H1 (cell line): ENCODE measurements around the gene TRNAU1AP. TPM values are rescaled to one million over a fixed set of nuclear protein-coding genes. Genes with fewer than 3 reads are reported as not detected.

Source experiments
- CTCF ChIA-PET: fragments of 300-600 bp; sonication (Branson Sonifier 250); formaldehyde crosslinking; loops from one replicate; lab custom pipeline; 2021; ENCODE audit not compliant: partially characterized antibody; lab: Charles Lee
- POLR2A ChIA-PET: fragments of 300-600 bp; sonication (Branson Sonifier 250); formaldehyde crosslinking; loops from one replicate; lab custom pipeline; 2021; ENCODE audit warnings: inconsistent platforms; ENCODE audit not compliant: partially characterized antibody; lab: Charles Lee
- DNase-seq, 2 experiments: peaks; one replicate each; pipeline versions ENCODE4 v3.0.0 to v3.0.0-alpha.2; 2010 to 2022; ENCODE audit warnings: low spot score in 2 of 2, low read depth in 1 of 2, mixed read lengths in 1 of 2
- FAIRE-seq: peaks from 2 replicates; lab custom pipeline; 2011; peaks lifted over from hg19 to GRCh38; lab: Jason Lieb, UNC
- H2AFZ ChIP-seq: 2 replicates; pipeline ENCODE4 v1.8.1; 2012; ENCODE audit warnings: low read length, inconsistent platforms
- H2AK5ac ChIP-seq: 2 replicates; pipeline ENCODE4 v1.6.1; 2013; ENCODE audit warnings: low read depth, low read length
- H2BK120ac ChIP-seq: replicated peaks from 2 replicates; pipeline ENCODE3; 2013; ENCODE audit warnings: low read depth, low read length, inconsistent platforms
- H2BK12ac ChIP-seq: 2 replicates; pipeline ENCODE4 v1.6.1; 2013; ENCODE audit warnings: low read depth, low read length
- H2BK15ac ChIP-seq: 2 replicates; pipeline ENCODE4 v1.6.1; 2013; ENCODE audit warnings: low read length
- H2BK20ac ChIP-seq: 2 replicates; pipeline ENCODE4 v1.6.1; 2013; ENCODE audit warnings: low read length
- H2BK5ac ChIP-seq: 2 replicates; pipeline ENCODE4 v1.6.1; 2013; ENCODE audit warnings: low read depth, low read length
- H3K14ac ChIP-seq: 2 replicates; pipeline ENCODE4 v1.6.1; 2013; ENCODE audit warnings: inconsistent platforms; ENCODE audit not compliant: insufficient read length
- H3K18ac ChIP-seq: 2 replicates; pipeline ENCODE4 v1.6.1; 2013; ENCODE audit warnings: low read length; ENCODE audit errors: extremely low read depth
- H3K23ac ChIP-seq: 2 replicates; pipeline ENCODE4 v1.6.1; 2013; ENCODE audit warnings: inconsistent platforms; ENCODE audit not compliant: insufficient read length
- H3K23me2 ChIP-seq: 2 replicates; pipeline ENCODE4 v1.6.1; 2013; ENCODE audit warnings: low read depth, low read length
- H3K27ac ChIP-seq: 2 replicates; pipeline ENCODE4 v1.6.1; 2011; ENCODE audit warnings: low read depth, low read length, inconsistent platforms
- H3K27me3 ChIP-seq, 4 experiments: replicated peaks in 1 of 4; 1 replicate in 1 of 4; 2 replicates in 3 of 4; pipeline versions ENCODE4 v1.6.1 to v1.8.1; 2011 to 2013; ENCODE audit warnings: low read length in 3 of 4, mild to moderate bottlenecking in 3 of 4, inconsistent platforms in 2 of 4, mixed read lengths in 2 of 4, moderate library complexity in 1 of 4; ENCODE audit not compliant: control insufficient read depth in 3 of 4, insufficient read depth in 3 of 4; ENCODE audit errors: extremely low read depth in 1 of 4
- H3K36me3 ChIP-seq, 4 experiments: 2 replicates each; pipeline versions ENCODE4 v1.6.1 to v1.8.1; 2011 to 2013; ENCODE audit warnings: mild to moderate bottlenecking in 4 of 4, low read length in 3 of 4, moderate library complexity in 2 of 4, control low read depth in 1 of 4, inconsistent platforms in 1 of 4; ENCODE audit not compliant: insufficient read depth in 4 of 4, control insufficient read depth in 2 of 4
- H3K4ac ChIP-seq: replicated peaks from 2 replicates; pipeline ENCODE3; 2013; ENCODE audit warnings: low read length, low read depth, mixed read lengths, inconsistent platforms; ENCODE audit not compliant: insufficient read length
- H3K4me1 ChIP-seq, 4 experiments: replicated peaks in 1 of 4; 1 replicate in 1 of 4; 2 replicates in 3 of 4; pipeline versions ENCODE4 v1.6.1 to v1.8.1; 2011 to 2013; ENCODE audit warnings: low read length in 3 of 4, inconsistent platforms in 2 of 4, mixed read lengths in 1 of 4; ENCODE audit not compliant: insufficient read depth in 4 of 4, control insufficient read depth in 3 of 4
- H3K4me2 ChIP-seq, 2 experiments: 2 replicates each; pipeline versions ENCODE4 v1.6.1 to v1.8.1; 2011 to 2013; ENCODE audit warnings: low read depth in 2 of 2, low read length in 2 of 2, control low read depth in 1 of 2, inconsistent platforms in 1 of 2, mild to moderate bottlenecking in 1 of 2; ENCODE audit not compliant: insufficient read depth in 1 of 2
- H3K4me3 ChIP-seq, 4 experiments: fragments of 200-600, 300-600 bp in 1 of 4; sonication (generic), shearing (Covaris generic), sonication (Bioruptor Twin) in 1 of 4; 2 replicates each; pipeline versions ENCODE4 v1.5.1 to v1.8.1; 2011 to 2016; ENCODE audit warnings: low read length in 4 of 4, low read depth in 3 of 4, control low read depth in 2 of 4, inconsistent platforms in 2 of 4, mild to moderate bottlenecking in 2 of 4, mixed read lengths in 1 of 4, moderate library complexity in 1 of 4; ENCODE audit not compliant: insufficient read depth in 2 of 4; ENCODE audit errors: extremely low read depth in 1 of 4
- H3K56ac ChIP-seq: replicated peaks from 2 replicates; pipeline ENCODE3; 2013; ENCODE audit warnings: low read depth, mild to moderate bottlenecking, mixed read lengths, low read length, inconsistent platforms; ENCODE audit not compliant: insufficient read length
- H3K79me1 ChIP-seq: 2 replicates; pipeline ENCODE4 v1.6.1; 2013; ENCODE audit warnings: low read depth, low read length, control low read depth
- H3K79me2 ChIP-seq, 2 experiments: 2 replicates each; pipeline versions ENCODE4 v1.6.1 to v1.8.1; 2012 to 2013; ENCODE audit warnings: low read length in 2 of 2, mild to moderate bottlenecking in 2 of 2, inconsistent platforms in 1 of 2; ENCODE audit not compliant: insufficient read depth in 2 of 2, control insufficient read depth in 1 of 2
- H3K9ac ChIP-seq, 4 experiments: replicated peaks in 1 of 4; 1 replicate in 1 of 4; 2 replicates in 3 of 4; pipeline versions ENCODE4 v1.6.1 to v1.8.1; 2011 to 2013; ENCODE audit warnings: low read depth in 3 of 4, low read length in 3 of 4, control low read depth in 2 of 4, mild to moderate bottlenecking in 2 of 4, moderate library complexity in 2 of 4, inconsistent platforms in 1 of 4; ENCODE audit errors: extremely low read depth in 1 of 4
- H3K9me3 ChIP-seq, 2 experiments: 2 replicates each; pipeline versions ENCODE4 v1.6.1 to v1.8.1; 2012 to 2013; ENCODE audit warnings: mild to moderate bottlenecking in 2 of 2, moderate library complexity in 2 of 2, control low read depth in 1 of 2, inconsistent platforms in 1 of 2, low read depth in 1 of 2, low read length in 1 of 2, mixed read lengths in 1 of 2; ENCODE audit not compliant: insufficient read depth in 2 of 2
- H4K20me1 ChIP-seq, 2 experiments: replicated peaks in 1 of 2; 2 replicates each; pipeline versions ENCODE3 to v1.8.1; 2011 to 2013; ENCODE audit warnings: inconsistent platforms in 2 of 2, low read length in 2 of 2, mild to moderate bottlenecking in 1 of 2; ENCODE audit not compliant: insufficient read depth in 2 of 2, control insufficient read depth in 1 of 2
- H4K5ac ChIP-seq: 2 replicates; pipeline ENCODE4 v1.6.1; 2013; ENCODE audit warnings: low read length, low read depth, mixed read lengths, inconsistent platforms; ENCODE audit not compliant: insufficient read length
- H4K8ac ChIP-seq: 2 replicates; pipeline ENCODE4 v1.8.0; 2013; ENCODE audit warnings: mild to moderate bottlenecking, moderate library complexity, low read length, inconsistent platforms; ENCODE audit not compliant: insufficient read depth; ENCODE audit errors: extremely low read depth
- H4K91ac ChIP-seq: replicated peaks from 2 replicates; pipeline ENCODE3; 2013; ENCODE audit warnings: low read length, mixed read lengths, inconsistent platforms; ENCODE audit not compliant: insufficient read length
- CTCF ChIP-seq, 3 experiments: IDR thresholded peaks; 1 replicate in 2 of 3; 2 replicates in 1 of 3; pipeline versions ENCODE4 v1.5.1 to v1.6.1; 2011; ENCODE audit warnings: low read length in 3 of 3, mild to moderate bottlenecking in 3 of 3, inconsistent platforms in 2 of 3, low read depth in 1 of 3, moderate library complexity in 1 of 3; ENCODE audit not compliant: insufficient read depth in 1 of 3; ENCODE audit errors: control extremely low read depth in 1 of 3
- KDM5A ChIP-seq: fragments of 200-600 bp; IDR thresholded peaks from 2 replicates; pipeline ENCODE4 v1.7.1; 2012; ENCODE audit warnings: mild to moderate bottlenecking, low read length, inconsistent platforms, mixed read lengths
- POU5F1 ChIP-seq: IDR thresholded peaks from 2 replicates; pipeline ENCODE4 v1.6.1; 2011; ENCODE audit warnings: low read depth, mild to moderate bottlenecking, low read length, moderate library complexity
- SIX5 ChIP-seq: IDR thresholded peaks from 2 replicates; pipeline ENCODE4 v1.6.1; 2011; ENCODE audit warnings: mild to moderate bottlenecking, low read depth, low read length
- YY1 ChIP-seq: IDR thresholded peaks from 2 replicates; pipeline ENCODE4 v1.6.1; 2011; ENCODE audit warnings: low read depth, mild to moderate bottlenecking, low read length
- WGBS, 2 experiments: shearing (Covaris generic) in 1 of 2; methylation state at CpG; one replicate each; pipeline versions ENCODE4 v1.1.6 to v1.1.7; 2013 to 2015; ENCODE audit warnings: low lambda C conversion rate in 2 of 2, mixed read lengths in 2 of 2, inconsistent platforms in 1 of 2, low coverage in 1 of 2, missing lambda C conversion rate in 1 of 2; ENCODE audit not compliant: insufficient replicate concordance in 2 of 2, insufficient coverage in 1 of 2, insufficient read length in 1 of 2; ENCODE audit errors: extremely low coverage in 1 of 2, missing lambda C conversion rate in 1 of 2; 5-methylcytosine and 5-hydroxymethylcytosine counted together
- polyA plus RNA-seq, 7 experiments: library from polyadenylated mRNA; depleted of rRNA in 3 of 7; stranded (reverse) in 5 of 7; unstranded in 2 of 7; fragments of >200 nt in 5 of 7; fragments of 200-250 nt in 2 of 7; gene quantifications; 1 replicate in 5 of 7; 2 replicates in 1 of 7; 4 replicates in 1 of 7; pipeline versions ENCODE4 v1.2.1 to v1.2.3, GENCODE V29; 2011 to 2013; ENCODE audit warnings: missing spikeins in 2 of 7, mixed read lengths in 2 of 7
- total RNA-seq: library from RNA; stranded (reverse); fragmentation: NEBNext Ultra II Directional; extraction: Animal tissue kit (Norgen Biotek cat#: 25700); gene quantifications from 2 replicates; pipeline ENCODE4 v1.2.1, GENCODE V29; 2021
- TF ChIP-seq, protein P1 (sequence below): IDR thresholded peaks from 2 replicates; pipeline ENCODE4 v1.6.1; 2011; ENCODE audit warnings: low read depth, mild to moderate bottlenecking, low read length; ENCODE audit not compliant: insufficient read depth

The TRNAU1AP gene
- total and polyA plus RNA-seq, 2 of the 8 experiments (the other 6 are each of a cell fraction or from before 2014, with no cell fraction given) = 35.2 to 37.1 TPM

DNA sequence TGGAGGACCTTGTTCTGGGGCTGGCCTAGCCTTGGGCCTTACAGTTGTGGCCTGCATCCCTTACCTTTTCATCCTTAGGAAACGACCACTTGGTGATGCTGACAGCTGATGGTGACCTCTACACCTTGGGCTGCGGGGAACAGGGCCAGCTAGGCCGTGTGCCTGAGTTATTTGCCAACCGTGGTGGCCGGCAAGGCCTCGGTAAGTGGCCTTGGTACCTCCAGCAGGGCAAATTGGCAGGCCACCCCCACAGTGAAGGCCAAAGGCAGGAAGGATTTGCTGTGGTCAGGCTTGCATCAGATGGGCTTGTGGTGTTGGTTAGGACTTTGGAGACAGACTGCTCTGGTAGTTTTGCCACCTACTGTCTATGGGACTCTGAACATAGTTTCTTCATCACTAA is 17.7 kb upstream of the TRNAU1AP start:
- TF ChIP-seq SIX5 (no peak), POU5F1 (no peak), CTCF (IDR thresholded peaks at IDR 0.05; ENCODE audit: control extremely low read depth in 1 of 3, insufficient read depth in 1 of 3, low read depth in 1 of 3, low read length in 3 of 3) (no peak), KDM5A (no peak), YY1 (no peak)
- TF ChIP-seq, protein P1, sequence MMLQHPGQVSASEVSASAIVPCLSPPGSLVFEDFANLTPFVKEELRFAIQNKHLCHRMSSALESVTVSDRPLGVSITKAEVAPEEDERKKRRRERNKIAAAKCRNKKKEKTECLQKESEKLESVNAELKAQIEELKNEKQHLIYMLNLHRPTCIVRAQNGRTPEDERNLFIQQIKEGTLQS = no peak
- H3K36me3 ChIP-seq = peaks cover 32 to 66% (median 56%) of the 10 kb centered on the region in 4 experiments
- H3K4me2 ChIP-seq = no peak overlapping the region
- no peak overlapping the region for H3K18ac ChIP-seq
- H3K14ac ChIP-seq = no peak overlapping the region
- peaks cover 4 to 8% of the 10 kb centered on the region in 2 experiments for H4K20me1 ChIP-seq
- no peak overlapping the region for H3K9ac ChIP-seq
- ChIA-PET CTCF (interaction anchor here (0.5 to 1.6 kb wide), 5 partner anchors 11 to 68 kb away, joined by 3 to 7 read pairs (median 3); partner anchors contain the start of gene TRNAU1AP), POLR2A (interaction anchor here (0.8 to 31.3 kb wide), 6 partner anchors 9 to 45 kb away, joined by 3 to 660 read pairs (median 5); no protein-coding TSS in a partner anchor)
- H3K56ac ChIP-seq = no peak overlapping the region
- no peaks in the 10 kb centered on the region for H3K9me3 ChIP-seq
- H2AK5ac ChIP-seq = no peak overlapping the region
- H4K8ac ChIP-seq = no peak overlapping the region
- no peak for DNase-seq
- H3K79me1 ChIP-seq = peaks cover 5% of the 10 kb centered on the region; the same call in 1 of the 2 replicates
- H2BK15ac ChIP-seq = no peak overlapping the region
- no peak overlapping the region for H3K27ac ChIP-seq
- FAIRE-seq = no peak
- no peak overlapping the region for H4K5ac ChIP-seq
- H3K23me2 ChIP-seq = no peaks in the 10 kb centered on the region
- no peaks in the 10 kb centered on the region for H3K79me2 ChIP-seq
- H4K91ac ChIP-seq = no peak overlapping the region
- H2BK20ac ChIP-seq = no peak overlapping the region
- no peak overlapping the region for H3K23ac ChIP-seq
- no peak overlapping the region for H3K4ac ChIP-seq
- no peak overlapping the region for H2AFZ ChIP-seq
- H2BK120ac ChIP-seq = no peak overlapping the region
- H3K4me1 ChIP-seq = no peaks in the 10 kb centered on the region
- no peaks in the 10 kb centered on the region; a peak in 1 of 7 replicates for H3K27me3 ChIP-seq
- H2BK12ac ChIP-seq = no peak overlapping the region
- no peak overlapping the region for H2BK5ac ChIP-seq
- 95% methylated on average over 6 of the region's 6 CpGs; no CpG with 5 or more reads in 1 of the 2 experiments for WGBS, 2 experiments
- no peak overlapping the region for H3K4me3 ChIP-seq
